ENCODE data around the gene MYH7. TPM values are rescaled to one million over a fixed set of nuclear protein-coding genes. Genes with fewer than 3 reads are reported as not detected.
A peak's percentile ranks its signal among the peaks of the same experiment; 100 is the strongest.

MYH7 gene
- polyA plus RNA-seq, 1 of the 3 experiments (the other 2 are of a cell fraction) = not detected

GRCh38 chr14:23380197-23380914 lies 55.1 kb downstream of the MYH7 start:
- Histone ChIP-seq H3K9me3 (no peaks in the 10 kb centered on the region), H3F3A (replicated peaks; ENCODE audit: insufficient read depth) (no peaks in the 10 kb centered on the region), H3K9ac (no peak overlapping the region), H3K79me2 (ENCODE audit: insufficient read depth) (no peaks in the 10 kb centered on the region), H3K27me3 (ENCODE audit: insufficient read depth) (peaks cover 8% of the 10 kb centered on the region), H3K4me1 (ENCODE audit: control insufficient read depth in 1 of 2, insufficient read depth in 2 of 2, low read depth in 1 of 2, low read length in 1 of 2) (peaks cover 0 to 3% of the 10 kb centered on the region in 2 experiments; a peak in 1 of 4 replicates), H4K20me1 (ENCODE audit: insufficient read depth) (no peaks in the 10 kb centered on the region), H3K4me2 (no peak overlapping the region), H3K27ac (ENCODE audit: low read depth in 2 of 2, low read length in 1 of 2) (no peak overlapping the region), H3K36me3 (replicated peaks in 1 of 2; ENCODE audit: control insufficient read depth in 1 of 2, insufficient read depth in 2 of 2, low read length in 1 of 2) (no peaks in the 10 kb centered on the region), H3K4me3 (ENCODE audit: low read depth in 2 of 2, low read length in 1 of 2) (peak overlapping the region in 1 of 2 experiments; percentile 52; a peak in 1 of 4 replicates), H3K9me2 (no peaks in the 10 kb centered on the region), H2AFZ (ENCODE audit: low read depth) (no peak overlapping the region)
- ChIA-PET POLR2A (interaction anchor here (1.0 to 1.7 kb wide), 2 partner anchors 54 to 58 kb away, joined by 3 to 6 read pairs; no protein-coding TSS in a partner anchor), CTCF (interaction anchor here (0.5 to 8.2 kb wide), 41 partner anchors 10 to 251 kb away, joined by 3 to 179 read pairs (median 4); partner anchors contain the start of genes EFS, HOMEZ, PABPN1 and SLC22A17)
- TF ChIP-seq NFIC (IDR thresholded peaks at IDR 0.05; ENCODE audit: borderline replicate concordance) (no peak), GATA2 (CRISPR knock-in tag; IDR thresholded peaks at IDR 0.05) (no peak), REST (IDR thresholded peaks at IDR 0.05; ENCODE audit: low read depth, low read length) (no peak), YY1 (IDR thresholded peaks at IDR 0.05; ENCODE audit: low read depth) (no peak), POLR2AphosphoS5 (IDR thresholded peaks at IDR 0.05; ENCODE audit: low read depth, low read length) (no peak), ELF1 (IDR thresholded peaks at IDR 0.05) (no peak), PBX3 (IDR thresholded peaks at IDR 0.05) (no peak), FOXJ3 (CRISPR knock-in tag; IDR thresholded peaks at IDR 0.05) (no peak), USF2 (IDR thresholded peaks at IDR 0.05; ENCODE audit: borderline replicate concordance, low read depth, low read length) (no peak), ZBTB33 (IDR thresholded peaks at IDR 0.05; ENCODE audit: borderline replicate concordance, low read depth) (no peak), SMC3 (IDR thresholded peaks at IDR 0.05; ENCODE audit: low read depth, low read length) (no peak), NRF1 (IDR thresholded peaks at IDR 0.05; ENCODE audit: low read depth, low read length) (no peak), RFX5 (IDR thresholded peaks at IDR 0.05; ENCODE audit: low read length) (no peak), RCOR1 (IDR thresholded peaks at IDR 0.05; ENCODE audit: low read length) (no peak), TCF12 (IDR thresholded peaks at IDR 0.05) (no peak), MXI1 (IDR thresholded peaks at IDR 0.05; ENCODE audit: low read depth, low read length) (no peak), MAX (IDR thresholded peaks at IDR 0.05; ENCODE audit: low read depth) (no peak), FOXM1 (IDR thresholded peaks at IDR 0.05; ENCODE audit: low read depth) (no peak)
- DNase-seq = no peak
- WGBS (ENCODE audit: low lambda C conversion rate) = 50% methylated on average over 5 of the region's 16 CpGs
